ENCODE results near the gene KPNB1.

Gene KPNB1

GRCh38 chr17:47649153-47649971 is at the start of gene KPNB1:
TSS of gene KPNB1 (plus strand) at chr17:47649919. CDS start at chr17:47650245, 326 bp downstream.
- peak; percentile 97 to 98 for DNase-seq (ENCODE audit: low read depth in 2 of 2)

DNA sequence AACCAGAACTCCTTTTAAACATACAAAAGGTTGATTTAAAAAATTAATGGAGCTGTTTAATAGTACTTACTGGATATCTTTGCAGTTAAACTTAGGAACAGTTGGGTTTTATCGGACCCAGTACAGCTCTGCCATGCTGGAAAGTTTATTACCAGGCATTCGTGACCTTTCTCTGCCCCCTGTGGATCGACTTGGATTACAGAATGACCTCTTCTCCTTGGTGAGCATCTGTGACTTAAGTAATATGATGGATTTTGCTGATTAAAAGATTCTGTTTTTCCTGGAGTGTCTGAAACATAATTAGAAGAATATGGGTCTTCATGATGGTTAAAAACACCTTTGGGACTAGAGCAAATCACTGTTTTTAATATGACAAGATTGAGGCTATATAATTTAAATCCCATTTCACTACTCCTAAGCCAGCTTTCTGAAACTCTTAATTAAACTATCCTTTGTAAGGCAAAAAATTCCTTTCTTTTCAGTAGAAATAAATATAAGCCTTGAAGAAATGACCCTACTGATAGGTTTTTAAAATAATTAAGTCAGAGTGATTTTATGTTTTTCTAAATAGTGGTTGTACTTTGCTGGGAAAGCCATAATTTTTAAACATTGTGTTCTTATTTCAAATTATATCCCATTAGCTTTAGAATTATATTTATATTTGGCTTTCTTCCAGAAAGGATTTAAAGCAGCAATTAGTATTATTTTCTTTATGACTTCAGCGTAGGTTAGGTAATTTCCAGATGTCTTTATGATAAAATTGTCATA is 45.7 kb upstream of the KPNB1 start:
- no peak for DNase-seq (ENCODE audit: low read depth in 2 of 2)

DNA sequence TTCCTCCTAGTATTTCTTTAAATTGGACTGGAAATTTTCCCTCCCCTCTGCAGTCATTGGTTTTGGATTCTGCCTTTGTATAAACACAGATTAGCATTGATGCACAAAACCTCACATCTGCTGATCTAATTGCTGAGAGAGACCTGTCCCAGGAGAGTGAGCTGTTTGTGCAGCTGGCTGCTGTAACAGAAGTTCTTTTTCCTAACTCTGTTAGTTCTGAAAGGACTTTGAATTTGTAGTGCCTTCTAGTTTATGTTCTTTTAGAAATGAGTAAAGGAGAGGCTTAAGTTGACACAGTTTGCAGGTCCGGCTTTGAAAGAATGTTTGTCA is 45.2 kb upstream of the KPNB1 start:
- no peak for DNase-seq (ENCODE audit: low read depth in 2 of 2)

- no peak for DNase-seq (ENCODE audit: low read depth in 2 of 2)
These were observed 44.7 kb upstream of the KPNB1 start for GRCh38 chr17:47605011-47605410.

DNA sequence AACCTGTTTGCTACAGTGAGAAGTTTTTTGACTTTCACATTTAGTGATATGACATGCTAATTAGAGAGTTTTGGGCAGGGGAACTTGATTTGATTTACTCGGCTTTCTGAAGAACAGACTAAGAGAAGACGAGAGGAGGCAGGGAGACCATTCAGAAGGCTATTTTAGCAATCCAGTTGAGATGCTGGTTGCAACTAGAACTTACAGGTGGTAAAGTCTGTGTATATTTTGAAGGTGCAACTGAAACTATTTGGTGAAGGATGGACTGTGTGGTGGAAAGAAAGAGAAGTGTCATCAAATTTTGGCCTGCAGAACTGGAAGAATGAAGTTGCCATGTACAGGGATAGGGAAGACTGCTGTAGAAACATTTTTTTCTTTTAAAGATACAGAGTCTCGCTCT is 42.2 kb upstream of the KPNB1 start:
- DNase-seq (ENCODE audit: low read depth in 2 of 2) = no peak

DNA sequence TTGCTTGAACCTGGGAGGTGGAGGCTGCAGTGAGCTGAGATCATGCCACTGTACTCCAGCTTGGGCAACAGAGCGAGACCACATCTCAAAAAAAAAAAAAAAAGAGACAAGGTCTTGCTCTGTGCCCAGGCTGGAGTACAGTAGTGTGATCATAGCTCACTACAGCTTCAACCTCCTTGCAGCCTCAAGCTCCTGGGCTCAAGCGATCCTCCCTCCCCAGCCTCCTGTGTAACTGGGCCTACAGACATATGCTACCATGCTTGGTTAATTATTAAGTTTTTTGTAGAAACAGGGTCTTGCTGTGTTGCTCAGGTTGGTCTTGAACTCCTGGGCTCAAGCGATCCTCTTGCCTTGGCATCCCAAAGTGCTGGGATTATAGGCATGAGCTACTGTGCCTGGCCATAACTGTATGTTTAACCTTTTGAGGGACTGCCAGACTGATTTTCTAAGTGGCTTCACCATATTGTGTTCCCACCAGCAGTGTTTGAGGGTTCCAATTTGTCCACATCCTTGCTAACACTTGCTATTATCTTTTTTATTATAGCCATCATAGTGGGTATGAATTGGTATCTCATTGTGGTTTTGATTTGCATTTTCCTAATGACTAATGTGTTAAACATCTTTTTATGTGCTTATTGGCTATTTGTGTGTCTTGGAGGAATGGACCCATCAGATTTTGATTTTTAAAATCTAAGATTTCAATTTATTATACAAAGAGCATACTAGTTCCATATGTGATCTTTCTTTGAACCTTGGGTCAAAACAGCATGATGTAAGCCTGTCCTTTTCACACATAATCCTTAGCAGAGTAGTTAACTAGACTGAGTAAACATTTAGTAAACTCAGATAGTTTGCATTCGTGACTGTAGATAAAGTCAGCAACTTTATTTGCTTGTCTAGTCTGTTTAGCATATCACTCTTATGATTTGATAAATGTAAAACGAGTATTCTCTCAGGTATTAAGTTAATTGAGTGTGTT is 38.1 kb upstream of the KPNB1 start:
- no peak for DNase-seq (ENCODE audit: low read depth in 2 of 2)

- DNase-seq (ENCODE audit: low read depth in 2 of 2) = no peak
These were observed 33.8 kb upstream of the KPNB1 start for GRCh38 chr17:47615766-47616424.

DNA sequence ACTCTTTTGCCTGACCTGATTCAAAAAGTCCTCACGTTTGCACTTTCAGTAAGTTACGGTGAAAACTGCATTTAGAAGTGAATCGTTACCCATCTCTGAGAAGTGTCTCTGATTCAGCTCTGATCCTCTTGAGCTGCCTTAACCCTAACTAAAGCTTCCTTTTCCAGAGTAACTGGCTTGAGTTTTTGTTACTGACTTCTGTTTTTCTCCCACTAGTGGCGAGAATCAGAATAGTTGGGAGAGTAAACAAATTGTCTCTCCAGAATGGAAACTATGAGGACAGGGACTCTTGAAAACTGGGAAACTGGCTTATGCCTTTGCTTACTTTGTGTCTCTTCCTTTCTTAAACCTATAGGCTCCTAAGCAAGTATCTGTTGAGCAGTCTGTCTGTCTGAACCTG is 31.3 kb upstream of the KPNB1 start:
- no peak for DNase-seq (ENCODE audit: low read depth in 2 of 2)

DNA sequence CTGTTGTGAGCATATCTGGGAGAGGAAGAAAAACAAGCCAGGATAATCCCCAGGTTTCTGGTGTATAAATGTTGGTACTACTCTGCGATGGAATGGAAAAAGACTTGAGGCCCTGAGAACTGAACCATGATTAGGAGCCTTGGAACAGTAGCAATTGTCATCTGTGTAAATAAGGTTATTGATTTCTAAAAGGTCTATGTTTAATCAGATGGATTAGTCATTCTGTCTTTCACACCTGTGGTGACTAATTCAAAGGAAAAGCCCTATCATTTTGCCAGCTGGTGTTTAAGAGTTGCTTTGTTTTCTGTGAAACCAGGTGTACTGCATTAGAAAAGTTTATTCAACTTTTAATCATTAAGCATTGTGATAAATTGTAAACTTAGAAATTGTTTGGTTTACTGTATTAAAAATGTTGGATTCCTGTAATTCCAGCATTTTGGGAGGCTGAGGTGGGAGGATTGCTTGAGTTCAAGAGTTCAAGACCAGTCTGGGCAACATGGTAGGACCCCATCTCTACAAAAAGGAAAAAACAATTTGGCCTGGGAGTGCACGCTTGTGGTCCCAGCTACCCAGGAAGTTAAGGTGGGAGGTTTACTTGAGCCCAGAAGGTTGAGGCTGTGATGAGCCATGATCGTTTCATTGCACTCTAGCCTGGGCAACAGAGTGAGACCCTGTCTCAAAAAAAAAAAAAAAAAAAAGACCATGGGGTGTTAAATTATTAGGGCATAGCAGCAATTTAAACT is 29.0 kb upstream of the KPNB1 start:
- no peak for DNase-seq (ENCODE audit: low read depth in 2 of 2)

DNA sequence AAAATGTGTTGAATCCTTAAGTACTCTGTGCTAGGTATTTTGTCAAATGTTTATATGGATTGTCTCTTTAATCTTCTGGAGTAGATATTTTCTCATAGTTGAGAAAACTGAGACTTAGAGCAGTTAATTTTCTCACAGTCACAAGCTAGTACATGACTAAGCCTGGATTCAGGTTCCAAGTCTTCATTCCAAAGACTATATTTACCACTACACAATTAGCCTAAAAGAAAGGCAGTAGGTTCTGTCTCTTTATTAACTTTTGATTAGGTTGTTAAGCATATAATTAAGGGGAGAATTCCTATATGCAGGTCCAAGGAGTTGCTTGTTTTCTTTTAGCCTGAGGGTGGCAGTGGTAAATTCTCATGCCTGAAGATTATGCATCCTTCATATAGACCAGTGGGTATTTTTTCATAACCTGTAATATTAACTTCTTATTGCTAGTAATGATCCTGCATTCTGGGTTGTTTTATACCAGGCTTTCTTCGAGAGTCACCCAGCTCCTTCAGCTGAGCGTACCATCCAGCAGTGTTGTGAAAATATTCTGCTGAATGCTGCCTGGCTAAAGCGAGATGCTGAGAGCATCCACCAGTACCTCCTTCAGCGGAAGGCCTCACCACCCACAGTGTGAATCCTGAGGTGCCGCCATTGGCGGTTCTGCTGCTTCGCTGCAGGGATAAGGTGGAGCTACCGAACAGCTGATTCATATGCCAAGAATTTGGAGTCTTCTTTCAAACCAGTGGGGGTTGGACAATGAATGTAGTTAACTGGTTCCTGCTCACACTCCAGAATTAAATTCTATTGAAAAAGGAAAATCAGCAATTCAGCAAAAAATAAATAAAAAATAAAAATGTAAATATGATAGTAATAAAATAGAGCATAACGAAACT is 28.2 kb upstream of the KPNB1 start:
- DNase-seq (ENCODE audit: low read depth in 2 of 2) = no peak

DNA sequence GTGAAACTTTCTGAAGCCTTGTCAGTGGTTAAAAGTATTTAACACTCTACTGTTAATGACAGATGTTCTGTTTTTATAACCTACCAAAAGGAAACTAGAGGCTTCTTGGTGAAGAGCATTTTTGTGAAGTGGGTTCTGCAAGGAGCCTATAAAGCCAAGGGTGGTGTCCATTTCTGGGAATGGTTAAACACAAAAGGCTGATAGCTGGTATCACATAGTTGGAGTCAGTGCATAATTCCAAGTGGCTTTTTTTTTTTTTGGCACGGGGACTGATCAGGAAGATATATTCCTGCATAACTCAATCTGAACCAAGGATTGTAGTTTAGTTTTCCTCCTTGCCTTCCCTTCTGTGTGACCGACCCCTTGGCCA is 27.6 kb upstream of the KPNB1 start:
- no peak for DNase-seq (ENCODE audit: low read depth in 2 of 2)

GRCh38 chr17:47624727-47625068 is 25.0 kb upstream of the KPNB1 start:
- no peak for DNase-seq (ENCODE audit: low read depth in 2 of 2)

DNA sequence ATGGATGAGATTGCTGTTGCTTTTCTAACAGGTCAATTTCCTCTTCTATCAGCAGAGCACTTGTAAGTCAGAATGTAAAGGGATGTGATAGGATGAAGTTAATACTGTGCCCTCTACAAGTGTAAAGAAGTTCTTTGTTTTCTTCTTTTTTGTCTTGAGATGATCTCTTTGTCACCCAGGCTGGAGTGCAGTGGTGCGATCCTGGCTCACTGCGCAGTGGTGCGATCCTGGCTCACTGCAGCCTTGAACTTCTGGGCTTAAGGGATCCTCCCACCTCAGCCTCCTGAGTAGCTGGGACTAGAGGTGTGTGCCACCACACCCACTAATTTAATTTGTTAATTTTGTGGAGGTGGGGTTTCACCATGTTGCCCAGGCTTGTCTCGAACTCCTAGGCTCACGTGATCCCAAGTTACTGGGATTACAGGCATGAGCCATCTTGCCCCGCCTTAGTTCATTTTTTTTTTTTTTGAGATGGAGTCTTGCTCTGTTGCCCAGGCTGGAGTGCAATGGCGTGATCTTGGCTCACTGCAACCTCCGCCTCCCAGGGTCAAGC is 21.6 kb upstream of the KPNB1 start:
- no peak for DNase-seq (ENCODE audit: low read depth in 2 of 2)

DNA sequence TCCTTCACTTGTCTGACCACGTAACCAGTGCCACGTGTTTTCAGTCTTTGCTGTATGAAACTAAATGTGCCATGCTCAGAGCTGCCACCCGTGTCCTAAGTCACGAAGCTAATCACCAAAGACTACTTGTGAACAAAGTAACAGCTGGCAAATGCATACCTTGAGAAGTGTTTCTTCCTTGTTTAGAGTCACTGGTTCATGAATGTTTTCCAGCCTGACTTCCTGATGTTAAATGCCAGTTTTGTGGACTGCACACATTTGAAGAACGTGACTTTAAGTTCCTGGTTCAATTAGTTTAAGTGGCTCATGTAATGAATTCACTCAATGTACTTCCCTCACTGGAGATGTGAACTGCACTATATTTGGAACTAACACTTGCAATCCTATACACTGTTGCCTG is 19.9 kb upstream of the KPNB1 start:
- no peak for DNase-seq (ENCODE audit: low read depth in 2 of 2)

GRCh38 chr17:47630614-47631013 is 19.1 kb upstream of the KPNB1 start:
- DNase-seq (ENCODE audit: low read depth in 2 of 2) = no peak

GRCh38 chr17:47632991-47633390 is 16.7 kb upstream of the KPNB1 start:
- no peak for DNase-seq (ENCODE audit: low read depth in 2 of 2)

DNA sequence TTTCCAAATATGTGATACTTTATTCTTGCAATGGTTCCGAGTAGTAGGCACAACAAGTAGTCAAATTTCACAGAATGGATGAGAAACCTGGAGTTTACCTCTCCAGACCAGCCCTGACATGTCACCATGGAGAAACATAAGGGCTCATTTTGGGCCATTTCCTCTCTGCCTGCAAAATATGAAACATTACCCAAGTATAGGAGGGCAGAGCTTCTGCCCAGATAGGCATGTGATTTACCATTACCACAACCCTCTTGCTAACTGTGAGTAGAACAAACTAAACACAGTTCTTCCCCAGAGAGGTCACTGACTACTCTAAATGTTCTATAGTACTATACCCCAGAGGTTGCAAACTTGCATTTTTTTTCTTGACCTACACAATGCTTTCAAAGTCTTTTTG is 15.7 kb upstream of the KPNB1 start:
- no peak for DNase-seq (ENCODE audit: low read depth in 2 of 2)

DNA sequence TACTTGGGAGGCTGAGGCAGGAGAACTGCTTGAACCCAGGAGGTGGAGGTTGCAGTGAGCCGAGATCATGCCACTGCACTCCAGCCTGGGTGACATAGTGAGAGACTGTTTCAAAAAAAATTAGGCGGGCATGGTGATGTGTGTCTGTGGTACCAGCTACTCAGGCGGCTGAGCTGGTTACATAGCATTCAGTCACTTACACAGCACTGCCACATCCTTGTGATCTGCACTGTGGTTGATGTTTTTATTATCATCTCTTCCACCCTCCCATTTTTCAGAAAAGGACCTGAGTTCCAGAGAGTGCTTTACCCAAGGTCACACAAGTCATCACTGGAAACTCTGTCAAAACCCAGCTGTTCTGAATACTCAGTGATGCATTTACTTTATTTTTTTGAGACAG is 14.8 kb upstream of the KPNB1 start:
- no peak for DNase-seq (ENCODE audit: low read depth in 2 of 2)

DNA sequence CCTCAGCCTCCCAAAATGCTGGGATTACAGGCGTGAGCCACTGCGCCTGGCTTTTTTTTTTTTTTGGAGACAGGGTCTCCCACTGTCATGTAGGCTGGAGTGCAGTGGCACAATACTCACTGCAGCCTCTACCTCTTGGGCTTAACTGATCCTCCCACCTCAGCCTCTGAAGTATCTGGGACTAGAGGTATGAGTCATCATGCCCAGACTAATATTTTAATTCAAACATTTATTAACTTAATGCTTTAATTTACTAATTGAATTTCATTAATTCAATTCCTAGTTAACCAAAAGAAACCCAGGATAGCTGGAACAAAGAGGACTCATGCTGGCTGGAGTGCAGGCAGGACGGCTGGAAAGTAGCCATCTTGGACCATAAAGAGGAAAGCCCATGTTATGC is 14.0 kb upstream of the KPNB1 start:
- DNase-seq (ENCODE audit: low read depth in 2 of 2) = no peak
